22Rv1 (cell line): Measurements from ENCODE around the gene TAS2R60.

Source experiments
- CTCF ChIP-seq: fragments of 450-650 bp; IDR thresholded peaks from 2 replicates; pipeline ENCODE4 v1.5.1; 2017; ENCODE audit warnings: mild to moderate bottlenecking
- ZFX ChIP-seq: fragments of 450-650 bp; IDR thresholded peaks from 2 replicates; pipeline ENCODE4 v1.6.1; 2017; ENCODE audit warnings: antibody characterized with exemption, borderline replicate concordance

- TF ChIP-seq CTCF: no peak
- no peak for TF ChIP-seq ZFX
Observed at GRCh38 chr7:143405173-143406001, 37.9 kb upstream of the TAS2R60 start.
